A673 (cell line): ENCODE measurements around the gene LRRC8A. TPM values are rescaled to one million over a fixed set of nuclear protein-coding genes. Genes with fewer than 3 reads are reported as not detected.
A peak's percentile ranks its signal among the peaks of the same experiment; 100 is the strongest.
"Not testable (repeated sequence)": the region's sequence is repeated elsewhere in the genome, so short reads cannot be mapped to it uniquely, and the experiment has no call there.

Source experiments
- BruUV-seq: library from RNA; stranded (reverse); fragments of 400-500 nt; replicated peaks from 2 replicates; lab custom pipeline; 2021; lab: Mats Ljungman, UMichigan
- CTCF ChIA-PET: fragments of 300-600 bp; sonication (Branson Sonifier 250); formaldehyde crosslinking; loops from one replicate; lab custom pipeline; 2022; ENCODE audit warnings: antibody characterized with exemption; lab: Charles Lee
- POLR2A ChIA-PET: fragments of 300-600 bp; sonication (Branson Sonifier 250); formaldehyde crosslinking; loops from one replicate; lab custom pipeline; 2022; ENCODE audit warnings: antibody characterized with exemption; ENCODE audit not compliant: low non-redundant PET; lab: Charles Lee
- DNase-seq: peaks from one replicate; pipeline ENCODE4 v3.0.0-alpha.2; 2015; ENCODE audit warnings: low spot score
- H3K27ac ChIP-seq: fragments of 200-600 bp; sonication (generic); 2 replicates; pipeline ENCODE4 v1.5.1; 2016; ENCODE audit warnings: mixed run types, low read depth, mild to moderate bottlenecking, mixed read lengths, antibody characterized with exemption, low read length; ENCODE audit not compliant: poor library complexity, severe bottlenecking
- H3K27me3 ChIP-seq: fragments of 200-600 bp; sonication (generic); replicated peaks from 2 replicates; pipeline ENCODE4 v1.6.1; 2017; ENCODE audit warnings: mixed run types, low read depth, mild to moderate bottlenecking, mixed read lengths, antibody characterized with exemption, low read length; ENCODE audit not compliant: insufficient read depth, poor library complexity
- H3K36me3 ChIP-seq: fragments of 200-600 bp; sonication (generic); 2 replicates; pipeline ENCODE4 v1.6.1; 2016; ENCODE audit warnings: mixed run types, mild to moderate bottlenecking, mixed read lengths, antibody characterized with exemption, low read length; ENCODE audit not compliant: insufficient read depth, poor library complexity, severe bottlenecking
- H3K4me1 ChIP-seq: fragments of 200-600 bp; sonication (generic); 2 replicates; pipeline ENCODE4 v1.6.1; 2017; ENCODE audit warnings: mixed run types, mild to moderate bottlenecking, mixed read lengths, antibody characterized with exemption, low read length; ENCODE audit not compliant: insufficient read depth, poor library complexity, severe bottlenecking
- H3K4me3 ChIP-seq: fragments of 200-600 bp; sonication (generic); 2 replicates; pipeline ENCODE4 v1.5.1; 2016; ENCODE audit warnings: low read depth, mixed run types, mild to moderate bottlenecking, mixed read lengths, low read length; ENCODE audit not compliant: poor library complexity, severe bottlenecking
- H3K9me3 ChIP-seq: fragments of 200-600 bp; sonication (generic); 2 replicates; pipeline ENCODE4 v1.6.1; 2016; ENCODE audit warnings: mixed run types, low read depth, mild to moderate bottlenecking, mixed read lengths, antibody characterized with exemption, low read length; ENCODE audit not compliant: poor library complexity, severe bottlenecking
- CTCF ChIP-seq: fragments of 300-800, 200-600 bp; sonication (generic); conservative IDR thresholded peaks from 2 replicates; pipeline ENCODE4 v1.5.1; 2017; ENCODE audit warnings: low read depth, mild to moderate bottlenecking, antibody characterized with exemption, low read length, moderate library complexity, mixed read lengths
- EZH2 ChIP-seq: fragments of 200-600 bp; sonication (generic); IDR thresholded peaks from 2 replicates; pipeline ENCODE4 v1.6.1; 2017; ENCODE audit warnings: borderline replicate concordance, low read depth, mild to moderate bottlenecking, mixed read lengths, antibody characterized with exemption, low read length; ENCODE audit not compliant: poor library complexity, severe bottlenecking
- intact Hi-C: fragments of 100-400 bp; cut with micrococcal nuclease; formaldehyde crosslinking; loops from one replicate; pipeline ENCODE4 v1.10.0; 2022; ENCODE audit not compliant: unreplicated experiment
- total RNA-seq: library from RNA; stranded (reverse); gene quantifications from 2 replicates; pipeline ENCODE4 v1.2.3, GENCODE V29; 2021

The LRRC8A gene
- total RNA-seq, 1 experiment from 2014 or later, result 56.8 TPM

GRCh38 chr9:128862401-128862851 is 19.5 kb upstream of the LRRC8A start:
- no peaks in the 10 kb centered on the region for H3K36me3 ChIP-seq
- POLR2A ChIA-PET, result no interaction called here
- CTCF ChIA-PET, result interaction anchor here (0.6 kb wide), 1 partner anchor 347 kb away, joined by 4 read pairs; no protein-coding TSS in a partner anchor
- DNase-seq, result no peak
- no peak overlapping the region for H3K4me3 ChIP-seq
- H3K27me3 ChIP-seq, result no peaks in the 10 kb centered on the region
- no peaks in the 10 kb centered on the region for H3K9me3 ChIP-seq
- no peak overlapping the region for H3K27ac ChIP-seq
- BruUV-seq, result no TSS peak
- intact Hi-C loops, result loop anchor here (5.0 kb wide), 1 partner anchor 85 kb away; the partner anchor contains the start of genes DOLK and NUP188
- H3K4me1 ChIP-seq, result peaks cover 7% of the 10 kb centered on the region
- TF ChIP-seq EZH2 (no peak), CTCF (no peak)

- no peaks in the 10 kb centered on the region for H3K27me3 ChIP-seq
- POLR2A ChIA-PET, result no interaction called here
- peak; percentile 69 for DNase-seq
- no TSS peak for BruUV-seq
- intact Hi-C loops, result loop anchor here (1.0 to 5.0 kb wide), 2 partner anchors 65 to 84 kb away; partner anchors contain the start of genes DOLK and NUP188
- no peaks in the 10 kb centered on the region for H3K36me3 ChIP-seq
- no peak overlapping the region for H3K4me3 ChIP-seq
- no peaks in the 10 kb centered on the region for H3K9me3 ChIP-seq
- CTCF ChIA-PET, result interaction anchor here (0.5 to 1.0 kb wide), 6 partner anchors 64 to 927 kb away, joined by 3 to 11 read pairs (median 4); no protein-coding TSS in a partner anchor
- peaks cover 7% of the 10 kb centered on the region for H3K4me1 ChIP-seq
- TF ChIP-seq CTCF (peak; percentile 95), EZH2 (no peak)
- no peak overlapping the region for H3K27ac ChIP-seq
These were observed 18.3 kb upstream of the LRRC8A start for GRCh38 chr9:128863647-128864046.

- H3K9me3 ChIP-seq, result no peaks in the 10 kb centered on the region
- ChIA-PET POLR2A (no interaction called here), CTCF (no interaction called here)
- H3K36me3 ChIP-seq, result no peaks in the 10 kb centered on the region
- no TSS peak for BruUV-seq
- H3K4me1 ChIP-seq, result no peaks in the 10 kb centered on the region
- no peak overlapping the region for H3K27ac ChIP-seq
- DNase-seq, result no peak
- no peaks in the 10 kb centered on the region for H3K27me3 ChIP-seq
- no peak overlapping the region for H3K4me3 ChIP-seq
- intact Hi-C loops, result no loop called here
- TF ChIP-seq EZH2 (no peak), CTCF (no peak)
These were observed 11.6 kb upstream of the LRRC8A start for GRCh38 chr9:128870128-128870940.

GRCh38 chr9:128870941-128871265 is 11.0 kb upstream of the LRRC8A start:
- H3K9me3 ChIP-seq, H3K4me3 ChIP-seq, H3K36me3 ChIP-seq, CTCF ChIA-PET, POLR2A ChIA-PET, DNase-seq, BruUV-seq, H3K27me3 ChIP-seq, H3K27ac ChIP-seq, intact Hi-C loops, H3K4me1 ChIP-seq: not testable (repeated sequence)
